Hepatocyte (in vitro differentiated cells): ENCODE data around the gene TMEM86B.

Source experiments
- CTCF ChIP-seq: fragments of 200-600 bp; sonication (generic); IDR thresholded peaks from 2 replicates; pipeline ENCODE4 v1.5.1; 2016; ENCODE audit warnings: antibody characterized with exemption, mild to moderate bottlenecking; ENCODE audit not compliant: poor library complexity
- EZH2 ChIP-seq: fragments of 200-600 bp; sonication (generic); IDR thresholded peaks from 2 replicates; pipeline ENCODE4 v1.6.1; 2016; ENCODE audit warnings: antibody characterized with exemption, mild to moderate bottlenecking, borderline replicate concordance
- EZH2phosphoT487 ChIP-seq: fragments of 200-600 bp; sonication (generic); IDR thresholded peaks from one replicate; pipeline ENCODE4 v1.6.1; 2018; ENCODE audit warnings: antibody characterized with exemption, mild to moderate bottlenecking, low read depth, moderate library complexity; ENCODE audit not compliant: unreplicated experiment, severe bottlenecking

DNA sequence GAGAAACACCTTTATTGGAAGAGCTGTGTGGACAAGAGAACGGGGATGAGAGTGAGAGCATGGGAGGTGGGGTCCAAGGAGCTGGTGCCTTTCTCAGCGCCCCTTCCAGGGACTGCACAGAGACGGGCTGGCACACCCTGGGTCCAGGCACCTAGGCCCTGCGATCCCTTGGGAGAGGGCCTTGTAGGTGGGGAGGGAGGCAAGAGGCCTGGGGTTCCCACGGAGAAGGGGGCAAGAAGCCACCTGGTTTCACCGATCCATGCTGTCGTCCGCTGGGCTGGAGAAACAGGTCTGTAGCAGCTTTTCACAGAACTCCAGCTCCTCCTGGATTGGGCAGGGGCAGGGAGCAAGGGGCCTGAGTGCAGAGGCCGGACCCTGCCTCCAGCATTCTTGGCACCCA lies 33.8 kb upstream of the TMEM86B start:
- TF ChIP-seq CTCF = no peak
- no peak for TF ChIP-seq EZH2phosphoT487
- no peak for TF ChIP-seq EZH2
